ENCODE measurements around the gene OR52W1. TPM values are rescaled to one million over a fixed set of nuclear protein-coding genes. Genes with fewer than 3 reads are reported as not detected.

Gene OR52W1
- total RNA-seq, 1 experiment from 2014 or later = not detected

Other genes starting within 250 kb of the OR52W1 start
- not detected in 2 replicates for gene OR56A5, start 230.7 kb upstream of the OR52W1 start, total RNA-seq (2014; rRNA removed; shearing (Covaris generic))
- gene OR52L1, start 212.2 kb upstream of the OR52W1 start, total RNA-seq (2014; rRNA removed; shearing (Covaris generic)) = not detected in 2 replicates
- not detected in 2 replicates for gene OR56A4, start 192.3 kb upstream of the OR52W1 start, total RNA-seq (2014; rRNA removed; shearing (Covaris generic))
- gene OR56A1, start 168.5 kb upstream of the OR52W1 start, total RNA-seq (2014; rRNA removed; shearing (Covaris generic)) = not detected in 2 replicates
- not detected in 2 replicates for gene OR56B4, start 91.5 kb upstream of the OR52W1 start, total RNA-seq (2014; rRNA removed; shearing (Covaris generic))
- gene OR52B2, start 28.9 kb upstream of the OR52W1 start, total RNA-seq (2014; rRNA removed; shearing (Covaris generic)) = not detected in 2 replicates
- gene C11orf42, start 6.3 kb downstream of the OR52W1 start, total RNA-seq (2014; rRNA removed; shearing (Covaris generic)) = not detected in 2 replicates
- 4.8 and 6.4 TPM in 2 replicates for gene FHIP1B, start 35.4 kb downstream of the OR52W1 start, total RNA-seq (2014; rRNA removed; shearing (Covaris generic))
- gene CNGA4, start 39.9 kb downstream of the OR52W1 start, total RNA-seq (2014; rRNA removed; shearing (Covaris generic)) = not detected in 2 replicates
- gene CCKBR, start 60.6 kb downstream of the OR52W1 start, total RNA-seq (2014; rRNA removed; shearing (Covaris generic)) = not detected in 2 replicates
- gene CAVIN3, start 121.3 kb downstream of the OR52W1 start, total RNA-seq (2014; rRNA removed; shearing (Covaris generic)) = 200 and 367 TPM in 2 replicates
- 40.0 and 45.3 TPM in 2 replicates for gene SMPD1, start 191.2 kb downstream of the OR52W1 start, total RNA-seq (2014; rRNA removed; shearing (Covaris generic))
- gene APBB1, start 219.9 kb downstream of the OR52W1 start, total RNA-seq (2014; rRNA removed; shearing (Covaris generic)) = 17.3 and 22.1 TPM in 2 replicates
- 0.48 TPM in 1 of 2 replicates, not detected in the other for gene HPX, start 241.8 kb downstream of the OR52W1 start, total RNA-seq (2014; rRNA removed; shearing (Covaris generic))

All from RPMI7951 (cell line).